LNCAP (cell line): ENCODE data around the gene ZNF853.

Source experiments
- CTCF ChIP-seq: fragments of 450-650 bp; IDR thresholded peaks from 2 replicates; pipeline ENCODE4 v1.5.1; 2017; ENCODE audit warnings: mild to moderate bottlenecking

ZNF853 gene

GRCh38 chr7:6614953-6615722 lies at the start of gene ZNF853:
ZNF853 (plus strand) TSS chr7:6615610; CDS start chr7:6616175, 565 bp downstream.
- no peak for TF ChIP-seq CTCF

GRCh38 chr7:6565655-6566054 lies 49.8 kb upstream of the ZNF853 start:
- TF ChIP-seq CTCF = no peak

- no peak for TF ChIP-seq CTCF
Measured at GRCh38 chr7:6567886-6568285, 47.5 kb upstream of the ZNF853 start.

- no peak for TF ChIP-seq CTCF
Measured at GRCh38 chr7:6571160-6571779, 44.1 kb upstream of the ZNF853 start.

- no peak for TF ChIP-seq CTCF
Measured at GRCh38 chr7:6575281-6576023, 40.0 kb upstream of the ZNF853 start.

- TF ChIP-seq CTCF = no peak
Measured at GRCh38 chr7:6576024-6576866, 39.2 kb upstream of the ZNF853 start.
